T-helper 2 cell treated with Interferon-gamma antibody and Interleukin-4, amounts not matched to agents 5 μg/mL and 100 μg/mL, for 36 hours (primary cell): ENCODE results near the gene PITPNC1.
"Not testable (repeated sequence)": the region's sequence is repeated elsewhere in the genome, so short reads cannot be mapped to it uniquely, and the experiment has no call there.

Source experiments
- DNase-seq: peaks from one replicate; pipeline ENCODE4 v3.0.0; 2021; ENCODE audit warnings: low spot score
- H3K27ac Mint-ChIP-seq: one replicate; pipeline ENCODE4 v1.8.0; 2021; ENCODE audit warnings: mild to moderate bottlenecking, mixed read lengths
- H3K27me3 Mint-ChIP-seq: one replicate; pipeline ENCODE4 v1.8.0; 2021; ENCODE audit warnings: low read depth, mixed read lengths
- H3K36me3 Mint-ChIP-seq: one replicate; pipeline ENCODE4 v1.8.0; 2021; ENCODE audit warnings: low read depth, mixed read lengths
- H3K4me1 Mint-ChIP-seq: one replicate; pipeline ENCODE4 v1.8.0; 2021; ENCODE audit warnings: low read depth, mixed read lengths
- H3K4me3 Mint-ChIP-seq: one replicate; pipeline ENCODE4 v1.8.0; 2022; ENCODE audit warnings: mild to moderate bottlenecking, moderate library complexity, mixed read lengths
- H3K9me3 Mint-ChIP-seq: one replicate; pipeline ENCODE4 v1.8.0; 2021; ENCODE audit warnings: mixed read lengths

PITPNC1 gene

GRCh38 chr17:67511012-67511411 is 133.9 kb downstream of the PITPNC1 start:
- H3K4me1 Mint-ChIP-seq, result peaks cover 2% of the 10 kb centered on the region
- H3K27me3 Mint-ChIP-seq, result no peaks in the 10 kb centered on the region
- peaks cover 15% of the 10 kb centered on the region for H3K9me3 Mint-ChIP-seq
- no peak overlapping the region for H3K27ac Mint-ChIP-seq
- no peak for DNase-seq
- peaks cover 8% of the 10 kb centered on the region for H3K36me3 Mint-ChIP-seq
- no peak overlapping the region for H3K4me3 Mint-ChIP-seq

GRCh38 chr17:67511804-67512203 is 134.7 kb downstream of the PITPNC1 start:
- H3K27me3 Mint-ChIP-seq, result no peaks in the 10 kb centered on the region
- H3K36me3 Mint-ChIP-seq, result peaks cover 8% of the 10 kb centered on the region
- no peak overlapping the region for H3K27ac Mint-ChIP-seq
- peaks cover 2% of the 10 kb centered on the region for H3K4me1 Mint-ChIP-seq
- peaks cover 14% of the 10 kb centered on the region for H3K9me3 Mint-ChIP-seq
- no peak overlapping the region for H3K4me3 Mint-ChIP-seq
- DNase-seq, result no peak

GRCh38 chr17:67514998-67515397 is 137.9 kb downstream of the PITPNC1 start:
- H3K4me1 Mint-ChIP-seq, result peaks cover 9% of the 10 kb centered on the region
- H3K4me3 Mint-ChIP-seq, result no peak overlapping the region
- no peaks in the 10 kb centered on the region for H3K36me3 Mint-ChIP-seq
- DNase-seq, result no peak
- H3K27ac Mint-ChIP-seq, result no peak overlapping the region
- H3K9me3 Mint-ChIP-seq, result no peaks in the 10 kb centered on the region
- peaks cover 2% of the 10 kb centered on the region for H3K27me3 Mint-ChIP-seq

GRCh38 chr17:67515490-67516083 is 138.5 kb downstream of the PITPNC1 start:
- H3K36me3 Mint-ChIP-seq, result no peaks in the 10 kb centered on the region
- DNase-seq, result no peak
- no peaks in the 10 kb centered on the region for H3K9me3 Mint-ChIP-seq
- H3K4me1 Mint-ChIP-seq, result peaks cover 11% of the 10 kb centered on the region
- H3K27me3 Mint-ChIP-seq, result peaks cover 2% of the 10 kb centered on the region
- H3K27ac Mint-ChIP-seq, result no peak overlapping the region
- no peak overlapping the region for H3K4me3 Mint-ChIP-seq

- H3K27me3 Mint-ChIP-seq, H3K27ac Mint-ChIP-seq: not testable (repeated sequence)
- peaks cover 15% of the 10 kb centered on the region for H3K4me1 Mint-ChIP-seq
These were observed 139.5 kb downstream of the PITPNC1 start for GRCh38 chr17:67516571-67516970.

GRCh38 chr17:67517325-67517724 is 140.2 kb downstream of the PITPNC1 start:
- no peak for DNase-seq
- H3K9me3 Mint-ChIP-seq, result no peaks in the 10 kb centered on the region
- no peaks in the 10 kb centered on the region for H3K36me3 Mint-ChIP-seq
- H3K27me3 Mint-ChIP-seq, result peaks cover 2% of the 10 kb centered on the region
- no peak overlapping the region for H3K4me3 Mint-ChIP-seq
- H3K4me1 Mint-ChIP-seq, result peaks cover 15% of the 10 kb centered on the region
- H3K27ac Mint-ChIP-seq, result no peak overlapping the region

More at GRCh38 chr17:67516571-67516970, 139.5 kb downstream of the PITPNC1 start:
- not testable (repeated sequence) for DNase-seq, H3K36me3 Mint-ChIP-seq, H3K9me3 Mint-ChIP-seq, H3K4me3 Mint-ChIP-seq

- H3K27ac Mint-ChIP-seq, result no peak overlapping the region
- H3K4me1 Mint-ChIP-seq, result peaks cover 15% of the 10 kb centered on the region
- DNase-seq, result no peak
- no peak overlapping the region for H3K4me3 Mint-ChIP-seq
- H3K27me3 Mint-ChIP-seq, result peaks cover 2% of the 10 kb centered on the region
- no peaks in the 10 kb centered on the region for H3K36me3 Mint-ChIP-seq
- no peaks in the 10 kb centered on the region for H3K9me3 Mint-ChIP-seq
These were observed 141.8 kb downstream of the PITPNC1 start for GRCh38 chr17:67518876-67519275.

GRCh38 chr17:67519801-67520251 is 142.7 kb downstream of the PITPNC1 start:
- Mint-ChIP-seq H3K36me3 (no peaks in the 10 kb centered on the region), H3K27me3 (peaks cover 2% of the 10 kb centered on the region), H3K4me3 (no peak overlapping the region), H3K4me1 (peaks cover 15% of the 10 kb centered on the region), H3K9me3 (no peaks in the 10 kb centered on the region), H3K27ac (no peak overlapping the region)
- DNase-seq, result no peak

- no peaks in the 10 kb centered on the region for H3K9me3 Mint-ChIP-seq
- H3K4me1 Mint-ChIP-seq, result peaks cover 15% of the 10 kb centered on the region
- H3K4me3 Mint-ChIP-seq, result no peak overlapping the region
- DNase-seq, result no peak
- no peaks in the 10 kb centered on the region for H3K36me3 Mint-ChIP-seq
- peaks cover 2% of the 10 kb centered on the region for H3K27me3 Mint-ChIP-seq
- no peak overlapping the region for H3K27ac Mint-ChIP-seq
These were observed 143.3 kb downstream of the PITPNC1 start for GRCh38 chr17:67520252-67520906.

- Mint-ChIP-seq H3K4me3 (no peak overlapping the region), H3K4me1 (peaks cover 15% of the 10 kb centered on the region), H3K27ac (no peak overlapping the region)
These were observed 144.1 kb downstream of the PITPNC1 start for GRCh38 chr17:67520916-67521774.

GRCh38 chr17:67521775-67522069 is 144.6 kb downstream of the PITPNC1 start:
- no peak overlapping the region for H3K4me3 Mint-ChIP-seq
- peaks cover 2% of the 10 kb centered on the region for H3K27me3 Mint-ChIP-seq
- H3K9me3 Mint-ChIP-seq, result no peaks in the 10 kb centered on the region
- peaks cover 15% of the 10 kb centered on the region for H3K4me1 Mint-ChIP-seq
- no peak for DNase-seq
- H3K36me3 Mint-ChIP-seq, result no peaks in the 10 kb centered on the region
- no peak overlapping the region for H3K27ac Mint-ChIP-seq

More at GRCh38 chr17:67520916-67521774, 144.1 kb downstream of the PITPNC1 start:
- Mint-ChIP-seq H3K36me3 (no peaks in the 10 kb centered on the region), H3K9me3 (no peaks in the 10 kb centered on the region), H3K27me3 (peaks cover 2% of the 10 kb centered on the region)
- no peak for DNase-seq

GRCh38 chr17:67523101-67523500 is 146.0 kb downstream of the PITPNC1 start:
- Mint-ChIP-seq H3K36me3 (no peaks in the 10 kb centered on the region), H3K4me3 (no peak overlapping the region), H3K9me3 (no peaks in the 10 kb centered on the region), H3K27ac (no peak overlapping the region), H3K4me1 (peaks cover 15% of the 10 kb centered on the region), H3K27me3 (peaks cover 2% of the 10 kb centered on the region)
- DNase-seq, result no peak

- Mint-ChIP-seq H3K27me3 (no peaks in the 10 kb centered on the region), H3K36me3 (no peaks in the 10 kb centered on the region), H3K27ac (no peak overlapping the region), H3K9me3 (no peaks in the 10 kb centered on the region), H3K4me1 (peaks cover 5% of the 10 kb centered on the region), H3K4me3 (no peak overlapping the region)
- DNase-seq, result no peak
These were observed 148.4 kb downstream of the PITPNC1 start for GRCh38 chr17:67525239-67526135.
